H1 (cell line): ENCODE results near the gene RAD51B. TPM values are rescaled to one million over a fixed set of nuclear protein-coding genes. Genes with fewer than 3 reads are reported as not detected.
A peak's percentile ranks its signal among the peaks of the same experiment; 100 is the strongest.

Source experiments
- CTCF ChIA-PET: fragments of 300-600 bp; sonication (Branson Sonifier 250); formaldehyde crosslinking; loops from one replicate; lab custom pipeline; 2021; ENCODE audit not compliant: partially characterized antibody; lab: Charles Lee
- POLR2A ChIA-PET: fragments of 300-600 bp; sonication (Branson Sonifier 250); formaldehyde crosslinking; loops from one replicate; lab custom pipeline; 2021; ENCODE audit warnings: inconsistent platforms; ENCODE audit not compliant: partially characterized antibody; lab: Charles Lee
- DNase-seq, 2 experiments: peaks; one replicate each; pipeline versions ENCODE4 v3.0.0 to v3.0.0-alpha.2; 2010 to 2022; ENCODE audit warnings: low spot score in 2 of 2, low read depth in 1 of 2, mixed read lengths in 1 of 2
- FAIRE-seq: peaks from 2 replicates; lab custom pipeline; 2011; peaks lifted over from hg19 to GRCh38; lab: Jason Lieb, UNC
- H2AFZ ChIP-seq: 2 replicates; pipeline ENCODE4 v1.8.1; 2012; ENCODE audit warnings: low read length, inconsistent platforms
- H2AK5ac ChIP-seq: 2 replicates; pipeline ENCODE4 v1.6.1; 2013; ENCODE audit warnings: low read depth, low read length
- H2BK120ac ChIP-seq: replicated peaks from 2 replicates; pipeline ENCODE3; 2013; ENCODE audit warnings: low read depth, low read length, inconsistent platforms
- H2BK12ac ChIP-seq: 2 replicates; pipeline ENCODE4 v1.6.1; 2013; ENCODE audit warnings: low read depth, low read length
- H2BK15ac ChIP-seq: 2 replicates; pipeline ENCODE4 v1.6.1; 2013; ENCODE audit warnings: low read length
- H2BK20ac ChIP-seq: 2 replicates; pipeline ENCODE4 v1.6.1; 2013; ENCODE audit warnings: low read length
- H2BK5ac ChIP-seq: 2 replicates; pipeline ENCODE4 v1.6.1; 2013; ENCODE audit warnings: low read depth, low read length
- H3K14ac ChIP-seq: 2 replicates; pipeline ENCODE4 v1.6.1; 2013; ENCODE audit warnings: inconsistent platforms; ENCODE audit not compliant: insufficient read length
- H3K18ac ChIP-seq: 2 replicates; pipeline ENCODE4 v1.6.1; 2013; ENCODE audit warnings: low read length; ENCODE audit errors: extremely low read depth
- H3K23ac ChIP-seq: 2 replicates; pipeline ENCODE4 v1.6.1; 2013; ENCODE audit warnings: inconsistent platforms; ENCODE audit not compliant: insufficient read length
- H3K23me2 ChIP-seq: 2 replicates; pipeline ENCODE4 v1.6.1; 2013; ENCODE audit warnings: low read depth, low read length
- H3K27ac ChIP-seq: 2 replicates; pipeline ENCODE4 v1.6.1; 2011; ENCODE audit warnings: low read depth, low read length, inconsistent platforms
- H3K27me3 ChIP-seq, 4 experiments: replicated peaks in 1 of 4; 1 replicate in 1 of 4; 2 replicates in 3 of 4; pipeline versions ENCODE4 v1.6.1 to v1.8.1; 2011 to 2013; ENCODE audit warnings: low read length in 3 of 4, mild to moderate bottlenecking in 3 of 4, inconsistent platforms in 2 of 4, mixed read lengths in 2 of 4, moderate library complexity in 1 of 4; ENCODE audit not compliant: control insufficient read depth in 3 of 4, insufficient read depth in 3 of 4; ENCODE audit errors: extremely low read depth in 1 of 4
- H3K36me3 ChIP-seq, 4 experiments: 2 replicates each; pipeline versions ENCODE4 v1.6.1 to v1.8.1; 2011 to 2013; ENCODE audit warnings: mild to moderate bottlenecking in 4 of 4, low read length in 3 of 4, moderate library complexity in 2 of 4, control low read depth in 1 of 4, inconsistent platforms in 1 of 4; ENCODE audit not compliant: insufficient read depth in 4 of 4, control insufficient read depth in 2 of 4
- H3K4ac ChIP-seq: replicated peaks from 2 replicates; pipeline ENCODE3; 2013; ENCODE audit warnings: low read length, low read depth, mixed read lengths, inconsistent platforms; ENCODE audit not compliant: insufficient read length
- H3K4me1 ChIP-seq, 4 experiments: replicated peaks in 1 of 4; 1 replicate in 1 of 4; 2 replicates in 3 of 4; pipeline versions ENCODE4 v1.6.1 to v1.8.1; 2011 to 2013; ENCODE audit warnings: low read length in 3 of 4, inconsistent platforms in 2 of 4, mixed read lengths in 1 of 4; ENCODE audit not compliant: insufficient read depth in 4 of 4, control insufficient read depth in 3 of 4
- H3K4me2 ChIP-seq, 2 experiments: 2 replicates each; pipeline versions ENCODE4 v1.6.1 to v1.8.1; 2011 to 2013; ENCODE audit warnings: low read depth in 2 of 2, low read length in 2 of 2, control low read depth in 1 of 2, inconsistent platforms in 1 of 2, mild to moderate bottlenecking in 1 of 2; ENCODE audit not compliant: insufficient read depth in 1 of 2
- H3K4me3 ChIP-seq, 4 experiments: fragments of 200-600, 300-600 bp in 1 of 4; sonication (generic), shearing (Covaris generic), sonication (Bioruptor Twin) in 1 of 4; 2 replicates each; pipeline versions ENCODE4 v1.5.1 to v1.8.1; 2011 to 2016; ENCODE audit warnings: low read length in 4 of 4, low read depth in 3 of 4, control low read depth in 2 of 4, inconsistent platforms in 2 of 4, mild to moderate bottlenecking in 2 of 4, mixed read lengths in 1 of 4, moderate library complexity in 1 of 4; ENCODE audit not compliant: insufficient read depth in 2 of 4; ENCODE audit errors: extremely low read depth in 1 of 4
- H3K56ac ChIP-seq: replicated peaks from 2 replicates; pipeline ENCODE3; 2013; ENCODE audit warnings: low read depth, mild to moderate bottlenecking, mixed read lengths, low read length, inconsistent platforms; ENCODE audit not compliant: insufficient read length
- H3K79me1 ChIP-seq: 2 replicates; pipeline ENCODE4 v1.6.1; 2013; ENCODE audit warnings: low read depth, low read length, control low read depth
- H3K79me2 ChIP-seq, 2 experiments: 2 replicates each; pipeline versions ENCODE4 v1.6.1 to v1.8.1; 2012 to 2013; ENCODE audit warnings: low read length in 2 of 2, mild to moderate bottlenecking in 2 of 2, inconsistent platforms in 1 of 2; ENCODE audit not compliant: insufficient read depth in 2 of 2, control insufficient read depth in 1 of 2
- H3K9ac ChIP-seq, 4 experiments: replicated peaks in 1 of 4; 1 replicate in 1 of 4; 2 replicates in 3 of 4; pipeline versions ENCODE4 v1.6.1 to v1.8.1; 2011 to 2013; ENCODE audit warnings: low read depth in 3 of 4, low read length in 3 of 4, control low read depth in 2 of 4, mild to moderate bottlenecking in 2 of 4, moderate library complexity in 2 of 4, inconsistent platforms in 1 of 4; ENCODE audit errors: extremely low read depth in 1 of 4
- H3K9me3 ChIP-seq, 2 experiments: 2 replicates each; pipeline versions ENCODE4 v1.6.1 to v1.8.1; 2012 to 2013; ENCODE audit warnings: mild to moderate bottlenecking in 2 of 2, moderate library complexity in 2 of 2, control low read depth in 1 of 2, inconsistent platforms in 1 of 2, low read depth in 1 of 2, low read length in 1 of 2, mixed read lengths in 1 of 2; ENCODE audit not compliant: insufficient read depth in 2 of 2
- H4K20me1 ChIP-seq, 2 experiments: replicated peaks in 1 of 2; 2 replicates each; pipeline versions ENCODE3 to v1.8.1; 2011 to 2013; ENCODE audit warnings: inconsistent platforms in 2 of 2, low read length in 2 of 2, mild to moderate bottlenecking in 1 of 2; ENCODE audit not compliant: insufficient read depth in 2 of 2, control insufficient read depth in 1 of 2
- H4K5ac ChIP-seq: 2 replicates; pipeline ENCODE4 v1.6.1; 2013; ENCODE audit warnings: low read length, low read depth, mixed read lengths, inconsistent platforms; ENCODE audit not compliant: insufficient read length
- H4K8ac ChIP-seq: 2 replicates; pipeline ENCODE4 v1.8.0; 2013; ENCODE audit warnings: mild to moderate bottlenecking, moderate library complexity, low read length, inconsistent platforms; ENCODE audit not compliant: insufficient read depth; ENCODE audit errors: extremely low read depth
- H4K91ac ChIP-seq: replicated peaks from 2 replicates; pipeline ENCODE3; 2013; ENCODE audit warnings: low read length, mixed read lengths, inconsistent platforms; ENCODE audit not compliant: insufficient read length
- BRCA1 ChIP-seq: IDR thresholded peaks from 2 replicates; pipeline ENCODE4 v1.6.1; 2012; ENCODE audit warnings: low read depth, low read length, improper control_type of control experiment
- CBX5 ChIP-seq: fragments of 300-800, 300-1000 bp; sonication (generic); IDR thresholded peaks from 2 replicates; pipeline ENCODE4 v1.7.1; 2016; ENCODE audit warnings: antibody characterized with exemption, low read length, low read depth
- E2F6 ChIP-seq: IDR thresholded peaks from 2 replicates; pipeline ENCODE4 v1.6.1; 2012; ENCODE audit warnings: inconsistent platforms
- FOSL1 ChIP-seq: IDR thresholded peaks from 2 replicates; pipeline ENCODE4 v1.6.1; 2011; ENCODE audit warnings: mild to moderate bottlenecking, low read depth, low read length, moderate library complexity; ENCODE audit not compliant: insufficient read depth
- GTF2F1 ChIP-seq: IDR thresholded peaks from 2 replicates; pipeline ENCODE4 v1.6.1; 2012; ENCODE audit warnings: low read depth, low read length, improper control_type of control experiment, borderline replicate concordance
- JUN ChIP-seq: IDR thresholded peaks from 2 replicates; pipeline ENCODE4 v1.6.1; 2011; ENCODE audit warnings: low read depth, mild to moderate bottlenecking, improper control_type of control experiment, low read length
- KDM5A ChIP-seq: fragments of 200-600 bp; IDR thresholded peaks from 2 replicates; pipeline ENCODE4 v1.7.1; 2012; ENCODE audit warnings: mild to moderate bottlenecking, low read length, inconsistent platforms, mixed read lengths
- NRF1 ChIP-seq: IDR thresholded peaks from 2 replicates; pipeline ENCODE4 v1.6.1; 2011; ENCODE audit warnings: mild to moderate bottlenecking, low read depth, low read length, improper control_type of control experiment
- RXRA ChIP-seq: IDR thresholded peaks from 2 replicates; pipeline ENCODE4 v1.6.1; 2011; ENCODE audit warnings: low read depth, mild to moderate bottlenecking, low read length, moderate library complexity; ENCODE audit not compliant: insufficient read depth
- SP1 ChIP-seq: IDR thresholded peaks from 2 replicates; pipeline ENCODE4 v1.6.1; 2011; ENCODE audit warnings: low read depth, low read length
- TAF7 ChIP-seq: optimal IDR thresholded peaks from 2 replicates; pipeline ENCODE3; 2011; ENCODE audit warnings: low read depth, mild to moderate bottlenecking, inconsistent platforms, low read length, moderate library complexity, borderline replicate concordance
- TEAD4 ChIP-seq: IDR thresholded peaks from 2 replicates; pipeline ENCODE4 v1.6.1; 2012; ENCODE audit warnings: low read depth, low read length, inconsistent platforms, mixed read lengths
- WGBS, 2 experiments: shearing (Covaris generic) in 1 of 2; methylation state at CpG; one replicate each; pipeline versions ENCODE4 v1.1.6 to v1.1.7; 2013 to 2015; ENCODE audit warnings: low lambda C conversion rate in 2 of 2, mixed read lengths in 2 of 2, inconsistent platforms in 1 of 2, low coverage in 1 of 2, missing lambda C conversion rate in 1 of 2; ENCODE audit not compliant: insufficient replicate concordance in 2 of 2, insufficient coverage in 1 of 2, insufficient read length in 1 of 2; ENCODE audit errors: extremely low coverage in 1 of 2, missing lambda C conversion rate in 1 of 2; 5-methylcytosine and 5-hydroxymethylcytosine counted together
- polyA plus RNA-seq, 7 experiments: library from polyadenylated mRNA; depleted of rRNA in 3 of 7; stranded (reverse) in 5 of 7; unstranded in 2 of 7; fragments of >200 nt in 5 of 7; fragments of 200-250 nt in 2 of 7; gene quantifications; 1 replicate in 5 of 7; 2 replicates in 1 of 7; 4 replicates in 1 of 7; pipeline versions ENCODE4 v1.2.1 to v1.2.3, GENCODE V29; 2011 to 2013; ENCODE audit warnings: missing spikeins in 2 of 7, mixed read lengths in 2 of 7
- total RNA-seq: library from RNA; stranded (reverse); fragmentation: NEBNext Ultra II Directional; extraction: Animal tissue kit (Norgen Biotek cat#: 25700); gene quantifications from 2 replicates; pipeline ENCODE4 v1.2.1, GENCODE V29; 2021

Gene RAD51B
- total and polyA plus RNA-seq, 2 of the 8 experiments (the other 6 are each of a cell fraction or from before 2014, with no cell fraction given) = 3.9 to 14.9 TPM

- Histone ChIP-seq H2BK20ac (peak overlapping the region; percentile 23; the same call in 1 of the 2 replicates), H2AK5ac (no peak overlapping the region), H2AFZ (no peak overlapping the region), H4K91ac (peak overlapping the region; percentile 77), H2BK5ac (no peak overlapping the region), H3K23ac (no peak overlapping the region), H4K20me1 (no peaks in the 10 kb centered on the region), H2BK15ac (0 out of 2 replicates have a peak overlapping the region, but pooled peaks have one; percentile 20), H2BK12ac (peak overlapping the region; percentile 31; the same call in 1 of the 2 replicates), H4K8ac (no peak overlapping the region), H2BK120ac (peak overlapping the region; percentile 59), H3K4me1 (peaks cover 0 to 17% (median 9%) of the 10 kb centered on the region in 4 experiments; a peak in 4 of 7 replicates), H3K4ac (no peak overlapping the region), H3K4me2 (no peak overlapping the region), H3K9me3 (no peaks in the 10 kb centered on the region), H3K4me3 (no peak overlapping the region), H3K56ac (no peak overlapping the region), H3K27ac (no peak overlapping the region), H3K9ac (no peak overlapping the region), H3K79me2 (no peaks in the 10 kb centered on the region), H3K18ac (no peak overlapping the region), H3K14ac (no peak overlapping the region), H3K36me3 (no peaks in the 10 kb centered on the region), H3K79me1 (no peaks in the 10 kb centered on the region), H3K27me3 (no peaks in the 10 kb centered on the region), H4K5ac (no peak overlapping the region), H3K23me2 (no peaks in the 10 kb centered on the region)
- CTCF ChIA-PET = interaction anchor here (0.7 to 1.6 kb wide), 3 partner anchors 13 to 301 kb away, joined by 3 read pairs; no protein-coding TSS in a partner anchor
- POLR2A ChIA-PET = interaction anchor here (0.6 kb wide), 1 partner anchor 102 kb away, joined by 3 read pairs; no protein-coding TSS in a partner anchor
- FAIRE-seq = no peak
- DNase-seq = no peak
- WGBS, 2 experiments = 91% methylated on average over 3 of the region's 3 CpGs; no CpG with 5 or more reads in 1 of the 2 experiments
- no peak for TF ChIP-seq GTF2F1
- TF ChIP-seq E2F6 = no peak
- TF ChIP-seq KDM5A = no peak
- TF ChIP-seq JUN = no peak
- TF ChIP-seq SP1 = no peak
- TF ChIP-seq FOSL1 = no peak
- TF ChIP-seq TEAD4 = no peak
- TF ChIP-seq RXRA = no peak
- no peak for TF ChIP-seq BRCA1
- TF ChIP-seq CBX5 = no peak
- TF ChIP-seq TAF7 = no peak
- no peak for TF ChIP-seq NRF1
Measured at GRCh38 chr14:68234101-68234905, 414.7 kb downstream of the RAD51B start.
